HuH-7.5 (cell line): ENCODE results near the gene CFAP73.
A peak's percentile ranks its signal among the peaks of the same experiment; 100 is the strongest.

Source experiments
- DNase-seq: peaks from one replicate; pipeline ENCODE4 v3.0.0; 2011; ENCODE audit warnings: low spot score

Gene CFAP73

GRCh38 chr12:113142173-113142885 is 7.2 kb upstream of the CFAP73 start:
- DNase-seq, result no peak

DNA sequence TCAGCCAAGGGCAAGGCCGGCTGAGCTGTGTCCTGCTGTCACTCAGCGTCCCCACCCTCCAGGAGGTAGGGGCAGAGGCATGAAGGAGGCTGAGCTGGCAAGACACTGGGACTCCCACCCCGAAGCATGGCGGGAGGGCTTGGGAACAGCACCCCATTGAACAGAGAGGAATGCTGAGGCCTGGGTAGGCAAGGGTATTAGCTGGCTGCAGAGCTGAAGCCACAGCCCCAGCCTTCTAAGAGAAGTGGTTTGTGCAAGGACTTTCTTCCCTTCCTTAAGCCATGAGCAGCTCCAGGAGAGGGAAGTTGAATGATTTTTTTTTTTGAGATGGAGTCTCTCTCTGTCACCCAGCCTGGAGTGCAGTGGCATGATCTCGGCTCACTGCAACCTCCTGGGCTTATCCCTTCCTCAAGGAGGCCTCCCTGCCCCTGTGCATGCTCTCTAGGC is 6.6 kb upstream of the CFAP73 start:
- DNase-seq, result no peak

DNA sequence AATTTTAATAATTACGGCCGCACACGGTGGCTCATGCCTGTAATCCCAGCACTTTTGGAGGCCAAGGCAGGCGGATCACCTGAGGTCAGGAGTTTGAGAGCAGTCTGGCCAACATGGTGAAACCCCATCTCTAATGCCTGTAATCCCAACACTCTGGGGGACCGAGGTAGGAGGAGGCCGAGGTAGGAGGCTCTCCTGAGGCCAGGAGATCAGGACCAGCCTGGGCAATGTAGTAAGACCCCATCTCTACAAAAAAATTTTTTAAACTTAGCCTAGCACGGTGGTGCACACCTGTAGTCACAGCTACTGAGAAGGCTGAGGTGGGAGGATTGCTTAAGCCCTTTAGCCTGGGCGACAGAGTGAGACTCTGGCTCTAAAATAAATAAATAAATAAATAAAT is 5.6 kb upstream of the CFAP73 start:
- no peak for DNase-seq

DNA sequence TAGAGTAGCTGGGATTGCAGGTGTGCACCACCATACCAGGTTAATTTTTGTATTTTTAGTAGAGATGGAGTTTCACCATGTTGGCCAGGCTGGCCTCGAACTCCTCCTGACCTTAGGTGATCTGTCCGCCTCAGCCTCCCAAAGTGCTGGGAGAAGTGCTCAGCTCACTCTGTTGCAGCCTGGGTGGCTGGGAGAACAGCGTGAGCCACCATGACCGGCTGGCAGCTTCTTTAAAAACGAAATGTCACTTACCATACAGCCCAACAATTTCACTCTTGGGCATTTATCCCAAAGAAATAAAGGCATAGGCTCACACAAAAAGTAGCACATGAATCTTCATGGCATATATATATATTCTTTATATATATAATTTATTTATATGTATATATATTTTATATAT is 4.7 kb upstream of the CFAP73 start:
- DNase-seq, result no peak

DNA sequence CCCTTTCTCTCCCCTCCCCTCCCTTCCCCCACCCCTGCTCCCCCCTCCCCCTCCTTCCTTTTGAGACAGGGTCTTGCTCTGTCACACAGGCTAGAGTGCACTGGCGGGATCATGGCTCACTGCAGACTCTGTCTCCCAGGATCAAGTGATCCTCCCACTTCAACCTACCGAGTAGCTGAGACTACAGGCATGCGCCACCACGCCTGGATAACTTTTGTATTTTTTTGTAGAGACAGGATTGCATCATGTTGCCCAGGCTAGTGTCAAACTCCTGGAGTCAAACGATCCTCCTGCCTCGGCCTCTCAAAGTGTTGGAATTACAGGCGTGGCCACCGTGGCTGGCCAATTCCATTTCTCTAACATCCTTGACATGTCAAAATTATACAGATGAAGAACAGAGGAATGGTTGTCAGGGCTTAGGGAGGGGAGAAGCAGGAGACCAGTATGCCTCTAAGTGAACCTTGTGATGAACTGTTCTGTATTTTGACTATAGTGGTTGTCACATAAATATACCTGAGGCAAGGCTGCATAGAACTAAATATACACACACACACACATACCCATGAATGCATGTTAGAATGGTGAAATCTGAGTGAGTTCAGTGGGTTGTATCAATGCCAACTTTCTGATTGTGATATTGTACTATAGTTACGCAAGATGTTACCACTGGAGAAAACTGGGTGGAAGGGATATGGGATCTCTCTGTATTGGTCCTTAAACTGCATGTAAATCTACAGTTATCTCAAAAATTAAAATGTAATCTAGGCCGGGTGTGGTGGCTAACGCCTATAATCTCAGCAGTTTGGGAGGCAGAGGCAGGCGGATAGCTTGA is 3.6 kb upstream of the CFAP73 start:
- DNase-seq, result no peak

DNA sequence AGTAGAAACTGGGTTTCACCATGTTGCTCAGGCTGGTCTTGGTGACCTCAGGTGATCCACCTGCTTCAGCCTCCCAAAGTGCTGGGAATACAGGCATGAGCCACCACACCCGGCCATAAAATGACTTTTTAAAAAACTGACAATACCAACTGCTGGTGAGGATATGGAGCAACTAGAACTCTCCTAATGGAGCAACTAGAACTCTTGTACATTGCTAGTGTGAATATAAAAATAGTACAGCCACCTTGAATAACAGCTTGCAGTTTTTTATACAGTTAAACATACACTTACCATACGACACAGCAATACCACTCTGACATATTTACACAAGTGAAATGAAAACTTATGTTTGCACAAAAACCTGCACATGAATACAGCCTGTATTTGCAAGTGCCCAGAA is 2.5 kb upstream of the CFAP73 start:
- no peak for DNase-seq

DNA sequence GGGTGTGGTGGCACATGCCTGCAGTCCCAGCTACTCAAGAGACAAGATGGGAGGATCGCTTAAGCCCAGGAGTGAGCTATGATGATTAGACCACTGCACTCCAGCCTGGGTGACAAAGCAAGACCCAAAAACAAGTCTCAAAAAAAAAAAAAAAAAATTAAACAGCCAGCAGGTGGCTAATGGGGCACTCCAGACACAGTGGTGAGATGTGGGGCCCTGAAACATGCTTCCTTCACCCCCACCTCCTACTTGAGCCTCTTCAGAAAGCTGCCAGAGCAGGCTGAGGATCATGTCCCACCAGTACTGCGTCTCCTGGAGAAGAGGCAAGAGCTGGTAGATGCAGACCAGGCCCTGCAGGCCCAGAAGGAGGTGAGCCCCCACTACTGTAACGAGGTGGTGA is 2.1 kb downstream of the CFAP73 start:
- no peak for DNase-seq

DNA sequence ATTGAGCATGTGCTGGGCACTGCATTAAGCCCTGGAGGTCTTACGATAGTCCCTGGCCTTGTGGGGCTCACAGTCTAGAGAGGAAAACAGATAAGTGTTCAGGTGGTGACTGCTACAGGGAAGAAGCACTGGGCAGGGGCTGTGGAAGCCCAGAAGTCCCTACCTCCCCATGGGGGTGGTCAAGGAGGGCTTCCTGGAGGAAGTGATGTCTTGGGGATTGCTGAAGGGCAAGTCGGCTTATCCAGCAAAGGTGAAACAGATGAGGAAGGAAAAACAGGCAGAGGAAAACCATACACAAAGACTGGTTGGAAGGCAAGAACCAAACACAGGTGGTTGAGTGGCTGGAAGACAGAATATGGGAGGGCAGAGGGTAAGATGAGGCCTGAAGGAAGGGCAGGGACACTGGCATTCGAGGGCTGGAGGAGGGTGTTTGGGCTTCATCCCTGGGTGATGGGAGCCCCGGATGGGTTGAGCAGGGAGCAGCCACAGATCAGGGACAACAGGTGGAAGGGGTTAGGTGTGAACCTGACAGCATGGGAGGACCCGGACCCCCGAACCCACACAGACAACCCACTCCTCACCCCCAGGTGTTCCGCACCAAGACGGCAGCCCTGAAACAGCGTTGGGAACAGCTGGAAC is 2.8 kb downstream of the CFAP73 start:
- DNase-seq, result no peak

DNA sequence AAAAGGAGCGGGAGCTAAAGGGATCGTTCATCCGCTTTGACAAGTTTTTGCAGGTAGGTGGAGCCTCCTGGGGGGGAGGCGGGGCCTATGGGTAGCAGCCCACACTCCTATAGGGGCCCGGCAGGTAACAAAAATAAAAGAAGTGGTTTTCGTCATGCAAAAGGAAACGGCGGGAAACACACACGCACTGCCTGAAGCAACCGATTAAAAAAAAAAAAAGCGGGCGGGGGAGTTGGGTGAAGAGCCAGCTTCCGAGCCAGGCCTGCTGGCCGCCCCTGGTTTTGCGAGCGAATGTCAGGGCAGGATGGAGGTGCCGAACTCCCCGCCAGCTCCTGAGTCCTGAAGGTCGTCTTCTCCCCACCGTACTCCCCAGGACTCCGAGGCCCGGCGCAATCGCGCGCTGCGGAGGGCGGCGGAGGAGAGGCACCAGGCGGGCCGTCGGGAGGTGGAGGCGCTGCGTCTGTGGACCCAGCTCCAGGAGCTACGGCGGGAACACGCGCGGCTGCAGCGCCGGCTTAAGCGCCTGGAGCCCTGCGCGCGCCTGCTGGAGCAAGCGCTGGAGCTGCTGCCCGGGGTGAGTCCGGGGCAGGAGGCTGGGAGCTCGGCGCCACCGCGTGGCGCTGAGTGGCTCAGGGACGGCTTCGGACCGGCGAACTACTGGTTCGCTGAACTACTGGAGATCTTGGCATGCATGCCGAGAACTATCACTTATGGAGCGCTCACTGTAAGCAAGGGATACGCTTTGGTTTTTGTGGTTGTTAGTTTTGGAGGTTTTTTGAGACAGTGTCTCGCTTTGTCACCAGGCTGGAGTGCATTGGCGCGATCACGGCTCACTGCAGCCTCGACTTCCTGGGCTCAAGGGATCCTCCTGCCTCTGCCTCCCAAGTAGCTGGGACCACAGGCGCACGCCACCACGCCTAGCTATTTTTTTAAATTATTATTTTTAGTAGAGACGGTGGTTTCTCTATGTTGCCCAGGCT is 3.6 kb downstream of the CFAP73 start:
- DNase-seq, result peak; percentile 96

GRCh38 chr12:113154351-113154973 is 4.9 kb downstream of the CFAP73 start:
- no peak for DNase-seq

- no peak for DNase-seq
Measured at GRCh38 chr12:113155060-113155459, 5.5 kb downstream of the CFAP73 start.

GRCh38 chr12:113155646-113156045 is 6.1 kb downstream of the CFAP73 start:
- DNase-seq, result no peak

- no peak for DNase-seq
Measured at GRCh38 chr12:113157218-113157859, 7.8 kb downstream of the CFAP73 start.

GRCh38 chr12:113158439-113159203 is 9.1 kb downstream of the CFAP73 start:
- no peak for DNase-seq

DNA sequence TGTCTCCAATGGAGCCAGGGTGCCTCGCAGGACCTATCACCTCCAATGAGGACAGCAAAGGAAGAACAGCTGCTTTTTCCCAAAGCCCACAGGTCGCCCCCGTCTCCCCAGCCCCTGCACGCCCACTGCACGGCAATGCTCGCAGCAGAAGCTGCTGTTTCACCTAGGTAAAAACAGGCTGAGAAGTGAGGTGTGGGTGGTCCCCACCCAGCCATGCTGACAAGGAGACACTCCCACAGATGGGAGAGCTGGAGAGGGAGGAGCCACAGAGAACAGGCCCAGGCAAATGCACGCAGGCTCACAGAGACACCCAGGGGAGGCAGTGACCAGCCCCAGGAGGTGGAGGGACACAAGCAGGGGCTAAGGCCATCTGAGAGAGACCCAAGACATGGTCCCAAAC is 10.4 kb downstream of the CFAP73 start:
- no peak for DNase-seq

GRCh38 chr12:113161415-113162016 is 12.0 kb downstream of the CFAP73 start:
- DNase-seq, result peak; percentile 58

DNA sequence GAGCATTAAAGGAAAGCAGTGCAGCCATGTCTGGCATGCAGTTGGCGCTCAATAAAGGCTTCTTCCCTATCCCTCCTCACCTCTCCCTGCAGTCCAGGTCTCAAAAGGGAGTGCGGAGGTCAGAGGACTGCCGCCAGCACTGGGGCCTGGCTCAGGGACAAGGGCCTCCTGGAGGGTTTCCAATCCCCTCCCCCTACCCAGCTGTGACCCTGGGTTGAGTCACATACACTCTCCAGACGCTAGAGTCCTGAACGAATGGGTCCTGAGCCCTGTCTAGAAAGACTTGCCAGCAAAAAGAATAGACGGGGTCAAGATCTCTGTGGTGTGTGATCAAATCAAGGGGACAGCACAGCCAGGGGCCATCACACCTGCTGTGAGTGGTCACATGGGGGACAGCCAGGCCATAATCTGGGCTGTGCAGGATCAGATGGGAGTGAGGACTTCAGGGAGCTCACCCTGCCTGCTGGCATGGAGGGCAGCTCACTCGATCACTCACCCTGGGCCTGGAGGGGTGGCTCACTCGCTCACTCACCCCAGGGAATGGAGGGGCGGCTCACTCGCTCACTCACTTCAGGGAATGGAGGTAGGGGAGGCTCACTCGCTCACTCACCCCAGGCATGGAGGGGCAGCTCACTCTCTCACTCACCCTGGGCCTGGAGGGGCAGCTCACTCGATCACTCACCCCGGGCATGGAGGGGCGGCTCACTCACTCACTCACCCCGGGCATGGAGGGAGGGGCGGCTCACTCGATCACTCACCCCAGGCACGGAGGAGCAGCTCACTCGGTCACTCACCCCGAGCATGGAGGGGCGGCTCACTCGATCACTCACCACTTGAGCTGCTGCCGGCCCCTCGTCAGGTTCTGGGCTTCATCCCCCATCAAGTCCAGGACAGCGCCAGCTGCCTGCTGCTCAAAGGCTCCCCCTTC is 12.8 kb downstream of the CFAP73 start:
- no peak for DNase-seq

GRCh38 chr12:113163030-113163360 is 13.5 kb downstream of the CFAP73 start:
- DNase-seq, result no peak

DNA sequence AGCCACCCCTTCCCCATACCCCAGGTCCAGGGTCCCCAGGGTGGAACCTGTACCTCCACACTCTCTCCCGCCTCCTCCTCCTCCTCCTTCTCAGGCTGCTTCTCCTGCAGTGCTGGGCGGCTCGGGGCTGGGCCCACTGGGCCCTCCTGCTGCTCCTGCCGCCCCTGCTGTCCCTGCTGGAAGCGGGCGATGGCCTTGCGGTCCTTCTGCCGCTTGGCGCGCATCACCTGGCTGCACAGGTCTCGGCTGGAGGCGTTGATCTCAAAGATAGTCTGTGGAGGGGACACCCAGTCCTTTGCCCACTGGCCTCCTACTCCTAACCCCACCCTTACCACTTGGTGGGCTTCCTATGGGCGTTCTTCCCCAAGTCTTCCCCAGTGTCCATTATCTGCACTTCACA is 14.5 kb downstream of the CFAP73 start:
- DNase-seq, result no peak
